Measurements from ENCODE around the gene BPGM.

The BPGM gene

DNA sequence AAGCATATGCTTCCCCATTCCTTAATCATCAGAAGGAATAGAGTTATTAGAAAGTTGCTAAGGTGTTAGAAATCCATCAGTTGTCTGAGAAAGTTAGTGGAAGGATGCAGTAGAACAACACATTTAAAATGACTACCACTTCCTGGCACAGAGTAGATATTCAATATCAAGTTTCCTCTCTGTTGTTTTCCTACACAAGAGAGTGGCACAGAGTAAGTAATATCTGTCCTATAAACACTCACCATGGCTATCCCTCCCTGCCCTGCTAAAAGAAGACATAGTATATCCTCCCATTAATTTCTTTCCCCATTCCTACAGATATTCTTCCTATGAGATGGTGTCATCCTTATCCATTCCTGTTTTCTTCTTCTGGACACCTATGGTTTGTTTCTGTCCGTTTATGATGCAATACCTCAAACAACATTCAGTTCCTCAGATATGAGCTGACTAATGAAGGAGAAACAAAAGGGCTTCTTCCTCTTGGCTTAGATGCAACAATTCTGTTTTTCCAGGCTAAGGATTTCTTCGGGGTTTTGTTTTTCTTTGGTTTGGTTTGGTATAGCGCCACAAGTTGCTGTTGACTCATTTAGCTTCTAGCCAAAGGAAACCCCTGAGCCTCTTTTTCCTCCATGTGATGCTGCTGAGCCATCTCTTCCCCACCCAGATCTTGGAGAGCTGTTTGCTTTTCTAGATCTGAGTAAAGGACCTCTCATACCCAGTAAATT is 32.9 kb upstream of the BPGM start:
- TF ChIP-seq CTCF (IDR thresholded peaks at IDR 0.05): no peak

DNA sequence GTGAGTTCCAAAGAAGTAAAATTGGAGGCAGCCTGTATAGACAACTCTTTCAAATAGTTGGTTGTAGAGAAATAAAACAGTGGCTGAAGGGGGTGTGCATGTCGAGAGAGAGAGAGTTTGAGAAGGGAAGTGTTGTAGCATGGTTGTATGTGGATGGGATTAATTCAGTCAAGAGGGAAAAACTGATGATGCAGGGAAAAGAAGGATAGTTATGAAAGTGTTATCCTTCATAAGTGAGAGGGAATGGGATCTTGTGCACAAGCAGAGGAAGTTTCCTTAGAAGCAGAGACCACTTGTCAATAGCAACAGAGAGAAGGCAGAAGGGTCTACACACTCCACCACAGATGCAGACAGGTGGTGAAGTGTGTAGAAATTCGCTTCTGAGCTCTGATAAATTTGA is 30.0 kb upstream of the BPGM start:
- no peak for TF ChIP-seq CTCF (IDR thresholded peaks at IDR 0.05)

GRCh38 chr7:134618756-134619530 is 27.7 kb upstream of the BPGM start:
- TF ChIP-seq CTCF (IDR thresholded peaks at IDR 0.05): no peak

- TF ChIP-seq CTCF (IDR thresholded peaks at IDR 0.05): no peak
These were observed 26.9 kb upstream of the BPGM start for GRCh38 chr7:134619627-134620331.

GRCh38 chr7:134622303-134622995 is 24.2 kb upstream of the BPGM start:
- TF ChIP-seq CTCF (IDR thresholded peaks at IDR 0.05): no peak

DNA sequence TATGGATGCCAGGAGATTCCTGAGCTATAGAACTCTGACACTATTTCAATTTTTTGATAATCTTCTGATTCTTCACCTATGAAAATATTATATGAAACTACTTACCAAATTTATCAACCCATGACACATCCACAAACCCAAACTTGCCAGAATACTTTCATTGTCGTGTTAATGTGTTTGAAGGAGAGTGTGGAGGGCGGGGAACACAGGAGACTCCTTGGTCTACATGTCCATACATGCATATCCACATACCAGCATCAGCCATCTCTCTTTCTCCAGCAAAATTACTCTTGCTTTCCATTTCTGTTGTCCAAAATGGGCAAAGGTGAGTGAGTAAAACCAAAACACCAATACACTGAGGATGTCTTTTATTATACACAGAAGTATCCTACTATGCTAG is 23.5 kb upstream of the BPGM start:
- TF ChIP-seq CTCF (IDR thresholded peaks at IDR 0.05): no peak

GRCh38 chr7:134625550-134625949 is 21.1 kb upstream of the BPGM start:
- no peak for TF ChIP-seq CTCF (IDR thresholded peaks at IDR 0.05)

All from LNCAP (cell line).